Dermis microvascular lymphatic vessel endothelial cell (primary cell): ENCODE data around the gene SPTSSB. TPM values are rescaled to one million over a fixed set of nuclear protein-coding genes. Genes with fewer than 3 reads are reported as not detected.

Source experiments
- DNase-seq, 2 donors: peaks; one replicate each; pipeline versions ENCODE4 v3.0.0 to v3.0.0-alpha.2; 2010; ENCODE audit warnings: low read depth in 2 of 2
- total RNA-seq: library from RNA; depleted of rRNA; stranded (reverse); fragments of >200 nt; gene quantifications from 2 replicates; pipeline ENCODE4 v1.2.1, GENCODE V29; 2014

SPTSSB gene
- total RNA-seq, 1 donor from 2014 or later = not detected

DNA sequence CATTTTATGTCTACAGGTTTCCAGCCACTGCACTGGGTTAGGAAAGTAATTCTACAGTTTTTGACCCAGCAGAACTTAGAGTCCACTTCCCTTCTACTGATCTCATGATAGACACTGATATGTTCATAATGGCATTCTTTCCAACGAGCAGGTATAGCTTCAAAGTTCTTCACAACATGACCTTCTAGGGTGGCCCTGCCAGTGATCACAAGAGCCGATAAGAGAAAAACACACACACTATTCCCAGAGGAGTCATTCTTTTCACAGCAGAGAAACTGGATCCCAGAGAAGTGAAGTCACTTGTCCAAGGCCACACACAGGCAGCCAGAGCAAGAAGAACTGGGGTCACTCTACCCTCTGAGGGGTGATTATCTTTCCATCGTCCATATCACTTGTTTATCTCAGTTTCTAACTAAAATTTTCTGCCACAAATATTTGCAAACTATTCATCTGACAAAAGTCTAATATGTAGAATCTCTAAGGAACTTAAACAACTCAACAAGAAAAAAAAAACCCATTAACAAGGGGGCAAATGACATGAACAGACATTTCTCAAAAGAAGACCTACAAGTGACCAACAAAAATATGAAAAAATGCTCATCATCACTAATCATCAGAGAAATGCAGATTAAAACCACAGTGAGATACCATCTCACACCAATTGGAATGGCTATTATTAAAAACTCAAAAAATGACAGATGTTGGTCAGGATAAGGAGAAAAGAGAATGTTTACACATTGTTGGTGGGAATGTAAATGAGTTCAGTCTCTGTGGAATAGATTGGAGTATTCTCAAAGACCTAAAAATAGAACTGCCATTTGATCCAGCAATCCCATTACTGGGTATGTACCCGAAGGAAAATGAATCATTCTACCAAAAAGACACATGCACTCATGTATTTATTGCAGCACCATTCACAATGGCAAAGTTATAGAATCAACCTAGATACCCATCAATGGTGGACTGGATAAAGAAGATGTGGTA, 31.5 kb downstream of the SPTSSB start:
- DNase-seq = no peak

GRCh38 chr3:161337311-161337710, 34.0 kb downstream of the SPTSSB start:
- no peak for DNase-seq

GRCh38 chr3:161336661-161337060, 34.7 kb downstream of the SPTSSB start:
- no peak for DNase-seq

GRCh38 chr3:161333696-161334095, 37.6 kb downstream of the SPTSSB start:
- no peak for DNase-seq

GRCh38 chr3:161332792-161333191, 38.5 kb downstream of the SPTSSB start:
- no peak for DNase-seq

- no peak for DNase-seq
Observed at GRCh38 chr3:161325059-161325458, 46.3 kb downstream of the SPTSSB start.

DNA sequence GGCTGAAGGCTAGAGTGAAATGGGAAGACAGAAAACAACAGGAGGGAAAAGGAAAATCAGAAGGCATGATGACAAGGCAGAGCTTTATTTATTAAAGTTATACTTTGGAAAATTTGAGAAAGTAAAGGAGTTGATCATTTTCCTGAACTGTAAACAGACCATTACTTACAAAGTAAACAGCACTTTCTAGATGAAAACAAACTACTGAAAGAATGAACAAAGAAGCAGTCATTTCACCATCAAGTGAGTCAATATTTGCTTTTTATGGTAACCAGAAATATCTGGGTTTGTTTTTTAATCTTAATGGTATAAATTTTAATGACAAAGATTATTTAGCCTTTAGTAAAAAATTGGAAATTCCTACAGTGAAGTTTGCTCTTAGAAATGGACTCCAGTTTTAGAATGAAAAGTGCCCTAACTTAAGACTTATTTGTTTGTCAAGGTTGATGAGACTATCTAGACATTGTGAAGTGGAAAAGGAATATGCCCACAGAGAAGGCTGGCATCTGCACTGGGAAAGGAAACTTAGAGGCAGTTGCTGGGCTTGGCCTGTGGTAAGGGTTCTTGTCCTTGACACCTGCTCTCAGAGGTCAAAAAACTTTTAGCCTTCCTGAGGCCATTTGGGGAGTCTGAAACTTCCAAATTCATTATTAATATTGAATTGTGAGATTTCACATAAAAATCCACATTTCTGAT, 47.2 kb downstream of the SPTSSB start:
- DNase-seq = no peak

DNA sequence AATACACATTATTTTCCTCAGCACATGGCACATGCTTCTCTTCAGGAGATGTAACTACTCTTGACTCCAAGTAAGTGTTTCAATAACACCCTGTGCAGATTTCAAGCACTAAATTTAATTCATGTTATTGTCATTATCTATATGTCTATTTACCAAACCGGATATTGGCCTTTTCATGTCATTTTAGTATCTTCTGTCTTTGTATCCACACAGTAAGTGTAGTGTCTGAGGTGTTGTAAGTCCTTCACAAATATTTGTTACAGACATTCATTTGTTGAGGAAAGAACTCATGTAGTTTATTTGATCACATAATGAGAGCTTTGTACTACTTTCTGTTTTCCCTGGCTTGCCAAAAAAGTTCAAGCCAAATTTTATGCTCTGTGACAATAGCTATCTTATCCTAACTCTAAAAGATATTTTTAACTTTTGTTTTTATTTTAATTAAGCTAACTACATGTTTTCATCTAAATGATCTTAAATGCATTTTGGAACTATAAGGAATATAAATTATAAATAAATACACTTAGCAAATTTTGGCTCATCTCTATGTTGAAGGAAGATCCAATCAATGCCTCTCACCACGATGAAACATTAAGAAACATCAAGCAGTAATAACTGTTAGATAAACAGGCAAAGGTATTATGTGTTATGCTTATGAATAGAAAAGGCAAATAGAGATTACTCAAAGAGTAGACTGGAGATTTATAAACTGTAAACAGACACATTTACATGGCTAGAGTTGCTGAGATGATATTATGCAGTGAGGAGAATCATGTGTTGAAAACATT, 48.3 kb downstream of the SPTSSB start:
- DNase-seq = no peak

DNA sequence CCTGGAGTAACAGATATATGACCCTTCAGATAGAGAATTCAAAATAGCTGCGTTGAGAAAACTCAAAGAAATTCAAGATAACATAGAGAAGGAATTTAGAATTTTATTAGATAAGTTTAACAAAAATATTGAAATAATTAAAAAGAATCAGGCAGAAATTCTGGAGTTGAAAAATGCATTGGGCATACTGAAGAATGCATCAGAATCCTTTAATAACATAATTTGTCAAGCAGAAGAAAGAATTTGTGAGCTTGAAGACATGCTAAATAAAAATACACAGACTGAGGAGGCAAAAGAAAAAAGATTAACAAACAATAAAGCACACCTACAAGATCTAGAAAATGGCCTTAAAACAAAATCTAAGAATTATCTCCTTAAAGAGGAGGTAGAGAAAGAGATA, 50.5 kb downstream of the SPTSSB start:
- no peak for DNase-seq

DNA sequence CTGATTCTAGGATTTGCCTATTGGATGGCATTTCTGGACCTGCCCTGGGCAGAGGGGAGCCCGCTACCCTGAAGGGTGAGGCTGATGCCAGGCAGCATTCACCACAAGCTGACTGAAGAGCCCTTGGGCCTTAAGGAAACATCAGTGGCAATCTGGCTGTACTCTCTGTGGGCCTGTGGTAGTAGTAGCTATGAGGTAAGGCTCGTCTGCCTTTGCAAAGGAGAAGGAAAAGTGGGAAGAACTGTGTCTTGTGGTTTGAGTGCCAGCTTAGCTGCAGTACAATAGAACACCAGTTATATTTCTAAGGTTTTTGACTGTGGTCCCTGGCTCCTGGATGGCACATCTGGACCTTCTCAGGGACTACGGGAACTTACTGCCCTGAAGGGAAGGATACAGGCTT, 51.5 kb downstream of the SPTSSB start:
- no peak for DNase-seq

GRCh38 chr3:161317077-161317476, 54.2 kb downstream of the SPTSSB start:
- no peak for DNase-seq

GRCh38 chr3:161316006-161316689, 55.2 kb downstream of the SPTSSB start:
- DNase-seq = peak in 1 of 2 donors; percentile 79

- DNase-seq = no peak
Observed at GRCh38 chr3:161314836-161315395, 56.4 kb downstream of the SPTSSB start.

DNA sequence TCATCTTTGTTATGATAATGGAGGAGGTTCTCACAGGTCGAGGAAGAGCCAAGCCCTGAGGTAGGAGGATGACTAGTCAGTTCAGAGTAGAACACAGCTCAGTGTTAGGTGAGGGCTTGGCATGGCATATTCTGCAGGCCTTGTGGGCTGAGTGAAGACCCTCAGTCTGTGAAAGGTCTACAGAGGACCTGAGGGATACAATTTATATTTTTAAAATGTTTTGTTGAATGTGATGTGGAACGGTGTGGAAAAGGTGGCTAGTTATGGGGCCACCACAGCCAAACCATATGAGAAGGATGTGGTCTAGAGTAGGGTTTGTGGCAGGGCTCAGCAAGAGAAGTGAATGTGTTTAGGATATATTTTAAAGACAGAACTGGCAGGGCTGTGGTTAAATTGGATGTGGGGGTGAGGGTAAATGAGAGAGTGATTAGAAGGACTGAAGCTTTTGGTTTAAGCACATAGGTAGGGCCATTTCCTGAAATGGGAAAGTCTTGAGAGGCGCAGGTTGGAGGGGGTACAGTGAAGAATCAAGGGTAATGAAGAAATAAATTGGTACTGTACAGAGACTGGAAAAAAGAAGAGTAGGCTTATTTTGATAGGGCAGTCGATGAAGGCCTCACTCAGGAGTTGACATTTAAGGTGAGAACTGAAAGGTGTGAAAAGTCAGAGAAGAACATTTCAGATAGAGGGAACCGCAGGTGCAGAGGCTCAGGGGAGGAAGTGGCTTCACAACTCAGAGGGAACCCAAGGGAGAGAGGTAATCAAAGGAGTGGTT, 60.5 kb downstream of the SPTSSB start:
- DNase-seq = no peak

DNA sequence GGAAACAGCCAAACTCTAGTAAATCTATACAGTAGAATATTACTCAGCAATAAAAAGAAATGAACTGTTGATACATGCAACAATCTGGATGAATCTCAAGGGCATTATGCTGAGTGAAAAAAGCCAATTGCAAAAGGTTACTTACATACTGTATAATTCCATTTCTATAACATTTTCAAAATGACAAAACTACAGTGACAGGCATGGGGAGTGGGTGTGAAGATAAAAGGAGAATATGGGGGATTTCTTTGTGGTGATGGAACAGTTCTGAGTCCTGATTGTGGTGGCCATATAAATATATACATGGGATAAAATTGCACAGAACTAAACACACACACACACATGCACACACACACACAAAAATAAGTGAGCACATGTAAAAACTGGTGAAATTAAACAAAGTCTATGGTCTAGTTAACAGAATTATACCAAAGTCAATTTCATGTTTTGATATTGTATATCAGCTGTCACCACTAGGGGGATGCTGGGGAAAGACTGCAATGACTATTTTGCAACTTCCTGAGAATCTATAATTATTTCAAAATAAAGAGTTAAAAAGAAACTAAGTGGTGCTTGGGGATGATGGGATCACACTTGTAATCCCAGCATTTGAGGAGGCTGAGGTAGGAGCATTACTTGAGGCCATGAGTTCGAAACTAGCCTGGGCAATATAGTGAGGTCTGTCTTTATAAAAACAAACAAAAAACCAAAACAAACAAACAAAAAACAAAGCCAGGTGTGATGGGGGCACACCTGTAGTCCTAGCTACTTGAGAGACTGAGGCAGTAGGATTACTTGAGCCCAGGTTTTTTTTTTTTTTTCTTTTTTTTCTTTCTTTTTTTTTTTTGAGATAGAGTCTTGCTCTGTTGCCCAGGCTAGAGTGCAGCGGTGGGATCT, 66.0 kb downstream of the SPTSSB start:
- DNase-seq = peak; percentile 3 to 11

GRCh38 chr3:161296814-161297213, 74.5 kb downstream of the SPTSSB start:
- DNase-seq = no peak

DNA sequence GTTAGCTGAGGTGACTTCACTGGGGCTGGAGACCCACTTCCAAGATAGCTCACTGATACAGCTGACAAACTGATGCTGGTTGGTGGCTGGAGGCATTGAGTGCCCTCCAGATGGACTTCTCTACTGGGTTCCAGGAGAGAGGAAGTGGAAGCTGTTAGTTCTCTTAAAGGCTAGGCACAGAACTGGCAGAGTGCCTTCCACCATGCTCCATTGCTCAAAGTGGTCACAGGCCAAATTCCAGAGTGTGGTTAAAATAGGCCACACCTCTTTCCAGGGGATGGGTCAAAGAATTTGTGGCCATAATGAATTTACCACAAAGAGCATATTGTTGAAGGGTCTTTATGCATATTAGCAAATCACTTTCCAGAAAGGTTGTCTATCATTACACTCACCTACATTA, 76.0 kb downstream of the SPTSSB start:
- DNase-seq = no peak
